HEK293 (cell line): ENCODE data around the gene DDI1.

Experiments used
- CTCF ChIP-seq: fragments of 450-650 bp; formaldehyde crosslinking; IDR thresholded peaks from 2 replicates; pipeline ENCODE4 v1.5.1; 2016; ENCODE audit warnings: missing biosample characterization, missing genetic modification characterization
- KLF7 ChIP-seq: fragments of 450-650 bp; formaldehyde crosslinking; IDR thresholded peaks from 2 replicates; pipeline ENCODE4 v1.5.1; 2016; ENCODE audit warnings: missing biosample characterization, missing genetic modification characterization, borderline replicate concordance
- MZF1 ChIP-seq: fragments of 450-650 bp; formaldehyde crosslinking; IDR thresholded peaks from 2 replicates; pipeline ENCODE4 v1.5.1; 2017; ENCODE audit warnings: missing biosample characterization, missing genetic modification characterization, borderline replicate concordance
- REST ChIP-seq: fragments of 450-650 bp; formaldehyde crosslinking; IDR thresholded peaks from 2 replicates; pipeline ENCODE4 v1.5.1; 2016; ENCODE audit warnings: missing biosample characterization, missing genetic modification characterization
- ZNF138 ChIP-seq: fragments of 450-650 bp; formaldehyde crosslinking; IDR thresholded peaks from 2 replicates; pipeline ENCODE4 v1.5.1; 2016; ENCODE audit warnings: missing biosample characterization, missing genetic modification characterization, borderline replicate concordance
- ZNF140 ChIP-seq: fragments of 450-650 bp; formaldehyde crosslinking; IDR thresholded peaks from 2 replicates; pipeline ENCODE4 v1.5.1; 2016; ENCODE audit warnings: missing biosample characterization, missing genetic modification characterization
- ZNF184 ChIP-seq: fragments of 450-650 bp; IDR thresholded peaks from 2 replicates; pipeline ENCODE4 v1.5.1; 2018; ENCODE audit warnings: missing biosample characterization, mild to moderate bottlenecking, missing genetic modification characterization
- ZNF280D ChIP-seq: fragments of 450-650 bp; formaldehyde crosslinking; IDR thresholded peaks from 2 replicates; pipeline ENCODE4 v1.5.1; 2016; ENCODE audit warnings: missing biosample characterization, missing genetic modification characterization
- ZNF292 ChIP-seq: fragments of 450-650 bp; formaldehyde crosslinking; IDR thresholded peaks from 2 replicates; pipeline ENCODE4 v1.5.1; 2016; ENCODE audit warnings: low read depth, missing biosample characterization, missing genetic modification characterization, borderline replicate concordance
- ZNF791 ChIP-seq: fragments of 450-650 bp; formaldehyde crosslinking; IDR thresholded peaks from 2 replicates; pipeline ENCODE4 v1.5.1; 2016; ENCODE audit warnings: missing biosample characterization, missing genetic modification characterization
- ZNF792 ChIP-seq: fragments of 450-650 bp; formaldehyde crosslinking; IDR thresholded peaks from 2 replicates; pipeline ENCODE4 v1.5.1; 2016; ENCODE audit warnings: missing biosample characterization, missing genetic modification characterization
- TF ChIP-seq, protein P1 (sequence below): fragments of 450-650 bp; formaldehyde crosslinking; IDR thresholded peaks from 2 replicates; pipeline ENCODE4 v1.5.1; 2016; ENCODE audit warnings: missing biosample characterization, missing genetic modification characterization
- TF ChIP-seq, protein P2 (sequence below): fragments of 450-650 bp; formaldehyde crosslinking; IDR thresholded peaks from 2 replicates; pipeline ENCODE4 v1.5.1; 2016; ENCODE audit warnings: missing biosample characterization, missing genetic modification characterization, borderline replicate concordance

GRCh38 chr11:104075706-104076105, 39.3 kb downstream of the DDI1 start:
- TF ChIP-seq, protein P1, sequence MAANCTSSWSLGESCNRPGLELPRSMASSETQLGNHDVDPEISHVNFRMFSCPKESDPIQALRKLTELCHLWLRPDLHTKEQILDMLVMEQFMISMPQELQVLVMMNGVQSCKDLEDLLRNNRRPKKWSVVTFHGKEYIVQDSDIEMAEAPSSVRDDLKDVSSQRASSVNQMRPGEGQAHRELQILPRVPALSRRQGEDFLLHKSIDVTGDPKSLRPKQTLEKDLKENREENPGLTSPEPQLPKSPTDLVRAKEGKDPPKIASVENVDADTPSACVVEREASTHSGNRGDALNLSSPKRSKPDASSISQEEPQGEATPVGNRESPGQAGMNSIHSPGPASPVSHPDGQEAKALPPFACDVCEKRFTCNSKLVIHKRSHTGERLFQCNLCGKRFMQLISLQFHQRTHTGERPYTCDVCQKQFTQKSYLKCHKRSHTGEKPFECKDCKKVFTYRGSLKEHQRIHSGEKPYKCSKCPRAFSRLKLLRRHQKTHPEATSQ (tag by site-specific recombination): no peak
- TF ChIP-seq, protein P2, sequence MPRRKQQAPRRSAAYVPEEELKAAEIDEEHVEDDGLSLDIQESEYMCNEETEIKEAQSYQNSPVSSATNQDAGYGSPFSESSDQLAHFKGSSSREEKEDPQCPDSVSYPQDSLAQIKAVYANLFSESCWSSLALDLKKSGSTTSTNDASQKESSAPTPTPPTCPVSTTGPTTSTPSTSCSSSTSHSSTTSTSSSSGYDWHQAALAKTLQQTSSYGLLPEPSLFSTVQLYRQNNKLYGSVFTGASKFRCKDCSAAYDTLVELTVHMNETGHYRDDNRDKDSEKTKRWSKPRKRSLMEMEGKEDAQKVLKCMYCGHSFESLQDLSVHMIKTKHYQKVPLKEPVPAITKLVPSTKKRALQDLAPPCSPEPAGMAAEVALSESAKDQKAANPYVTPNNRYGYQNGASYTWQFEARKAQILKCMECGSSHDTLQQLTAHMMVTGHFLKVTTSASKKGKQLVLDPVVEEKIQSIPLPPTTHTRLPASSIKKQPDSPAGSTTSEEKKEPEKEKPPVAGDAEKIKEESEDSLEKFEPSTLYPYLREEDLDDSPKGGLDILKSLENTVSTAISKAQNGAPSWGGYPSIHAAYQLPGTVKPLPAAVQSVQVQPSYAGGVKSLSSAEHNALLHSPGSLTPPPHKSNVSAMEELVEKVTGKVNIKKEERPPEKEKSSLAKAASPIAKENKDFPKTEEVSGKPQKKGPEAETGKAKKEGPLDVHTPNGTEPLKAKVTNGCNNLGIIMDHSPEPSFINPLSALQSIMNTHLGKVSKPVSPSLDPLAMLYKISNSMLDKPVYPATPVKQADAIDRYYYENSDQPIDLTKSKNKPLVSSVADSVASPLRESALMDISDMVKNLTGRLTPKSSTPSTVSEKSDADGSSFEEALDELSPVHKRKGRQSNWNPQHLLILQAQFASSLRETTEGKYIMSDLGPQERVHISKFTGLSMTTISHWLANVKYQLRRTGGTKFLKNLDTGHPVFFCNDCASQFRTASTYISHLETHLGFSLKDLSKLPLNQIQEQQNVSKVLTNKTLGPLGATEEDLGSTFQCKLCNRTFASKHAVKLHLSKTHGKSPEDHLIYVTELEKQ (tag by site-specific recombination): no peak
- TF ChIP-seq ZNF140 (tag by site-specific recombination) (no peak), ZNF792 (no peak), ZNF292 (tag by site-specific recombination) (no peak), ZNF184 (tag by site-specific recombination) (no peak), ZNF280D (tag by site-specific recombination) (no peak), ZNF138 (tag by site-specific recombination) (no peak), MZF1 (tag by site-specific recombination) (no peak), REST (tag by site-specific recombination) (no peak), ZNF791 (tag by site-specific recombination) (no peak), CTCF (tag by site-specific recombination) (no peak), KLF7 (no peak)
